HG02623 (cell line): Measurements from ENCODE around the gene LAGE3.

Source experiments
- ATAC-seq: cut with Tn5 transposase; IDR thresholded peaks from one replicate; pipeline ENCODE4 v1.9.1; 2021; ENCODE audit warnings: moderate library complexity; ENCODE audit not compliant: unreplicated experiment

LAGE3 gene

DNA sequence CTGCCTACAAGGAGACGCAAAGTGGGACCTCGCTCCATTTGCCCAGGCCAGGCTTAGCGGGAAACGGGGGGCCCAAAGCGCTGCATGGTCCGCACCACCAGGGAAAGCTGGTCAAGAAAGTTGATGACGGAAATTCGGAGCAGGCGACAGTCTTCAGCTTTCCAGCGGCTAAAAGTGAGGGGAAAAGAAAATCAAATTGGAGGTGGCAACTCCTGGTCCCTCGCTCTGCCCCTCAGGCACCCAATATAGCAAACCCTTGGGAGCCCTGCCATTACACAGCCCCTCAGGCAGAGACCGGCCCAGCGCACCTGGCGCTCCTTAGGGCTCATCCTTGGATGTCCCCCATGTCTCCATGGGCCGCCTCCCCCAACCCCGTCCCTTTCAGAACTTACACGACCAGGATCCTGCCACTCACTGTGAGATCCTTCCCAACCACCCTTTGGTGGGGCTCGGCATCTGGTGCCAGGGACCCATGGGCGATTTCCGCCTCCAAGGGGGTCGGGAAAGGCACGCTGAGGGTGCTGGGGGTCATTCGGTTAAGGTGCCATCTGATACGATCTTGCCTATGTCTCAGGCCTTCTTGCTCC lies 1.1 kb downstream of the LAGE3 start:
- no peak for ATAC-seq

DNA sequence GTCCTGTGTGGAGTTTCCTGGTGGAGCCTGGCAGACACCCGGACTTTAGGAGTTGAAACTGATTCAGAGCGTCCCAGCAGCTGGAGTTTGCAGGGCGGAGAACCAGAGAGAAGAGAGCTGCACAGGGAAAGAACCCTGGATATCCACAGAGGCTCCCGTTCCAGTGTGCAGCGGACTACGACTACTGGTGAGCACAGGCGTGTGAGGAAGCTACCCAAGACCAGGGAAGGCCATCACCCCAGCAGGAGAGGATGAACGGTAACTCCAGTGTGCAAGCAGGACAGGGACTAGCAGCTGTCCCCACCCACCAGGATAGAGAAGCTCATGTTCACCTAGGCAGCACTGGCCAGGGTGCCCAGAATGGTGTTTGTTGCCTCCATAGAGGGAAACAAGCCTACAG lies 2.3 kb downstream of the LAGE3 start:
- no peak for ATAC-seq

DNA sequence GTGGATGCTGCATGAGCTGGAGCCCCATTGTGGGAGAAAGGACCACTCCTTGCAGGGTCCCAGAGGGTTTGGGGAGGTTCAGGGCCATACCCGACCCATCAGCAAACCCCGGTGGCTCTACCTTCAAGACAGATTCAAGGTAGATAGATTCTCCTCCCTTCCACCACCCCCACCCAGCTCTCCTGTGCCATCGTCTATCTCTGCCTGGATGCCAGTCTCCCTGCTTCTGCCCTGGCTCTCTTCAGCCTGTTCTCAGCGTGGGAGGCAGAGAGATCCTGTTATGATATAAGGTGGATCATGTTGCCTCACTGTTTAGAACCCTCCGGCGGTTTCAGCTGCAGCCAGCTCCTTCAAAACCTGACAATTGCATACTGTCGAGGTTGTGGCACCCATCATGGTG lies 5.4 kb downstream of the LAGE3 start:
- no peak for ATAC-seq

DNA sequence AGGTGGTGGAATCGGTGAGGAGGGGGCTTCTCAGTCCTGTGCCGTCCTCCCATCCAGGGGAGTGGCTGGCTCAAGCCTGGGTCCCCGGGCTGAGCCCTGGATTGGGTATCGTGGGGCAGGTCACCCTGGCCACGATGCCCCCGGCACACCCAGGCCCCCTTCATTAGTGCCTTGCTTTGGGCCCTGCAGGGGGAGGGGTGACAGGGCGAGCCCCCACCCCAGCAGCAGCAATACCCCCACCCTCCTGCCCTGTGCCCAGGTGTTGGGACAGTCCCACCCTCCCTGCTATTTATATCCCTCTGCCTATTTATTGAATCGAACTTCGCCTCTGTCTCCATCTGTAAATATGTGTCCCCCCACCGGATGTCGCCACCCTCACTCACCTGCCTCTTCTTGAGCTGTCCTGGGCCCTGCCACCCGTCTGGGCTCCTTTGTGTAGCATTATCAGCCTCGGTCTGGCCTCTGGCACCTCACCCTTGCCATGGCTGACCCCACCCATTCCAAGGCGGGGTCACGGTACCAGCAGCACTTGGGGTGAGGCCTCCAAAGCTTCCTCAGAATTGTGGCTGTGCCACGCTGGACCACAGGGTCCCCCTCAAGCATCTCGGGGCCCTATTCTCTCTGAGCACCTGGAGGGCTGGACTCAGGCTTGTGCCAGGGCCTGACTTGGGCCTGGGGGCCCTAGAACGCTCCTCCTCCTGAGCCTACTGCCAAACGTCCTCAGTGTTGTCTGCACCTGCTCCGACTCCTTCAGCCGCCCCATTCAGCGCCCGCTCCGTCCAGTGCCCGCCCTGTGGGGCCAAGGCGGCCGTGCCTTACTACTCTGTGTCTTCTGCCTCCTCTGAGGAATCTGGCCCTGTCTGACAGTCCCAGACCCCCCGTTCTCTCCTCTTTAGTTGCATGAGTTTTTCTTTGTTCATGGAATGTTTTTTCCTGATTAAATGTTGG lies 6.1 kb downstream of the LAGE3 start:
- ATAC-seq = no peak

DNA sequence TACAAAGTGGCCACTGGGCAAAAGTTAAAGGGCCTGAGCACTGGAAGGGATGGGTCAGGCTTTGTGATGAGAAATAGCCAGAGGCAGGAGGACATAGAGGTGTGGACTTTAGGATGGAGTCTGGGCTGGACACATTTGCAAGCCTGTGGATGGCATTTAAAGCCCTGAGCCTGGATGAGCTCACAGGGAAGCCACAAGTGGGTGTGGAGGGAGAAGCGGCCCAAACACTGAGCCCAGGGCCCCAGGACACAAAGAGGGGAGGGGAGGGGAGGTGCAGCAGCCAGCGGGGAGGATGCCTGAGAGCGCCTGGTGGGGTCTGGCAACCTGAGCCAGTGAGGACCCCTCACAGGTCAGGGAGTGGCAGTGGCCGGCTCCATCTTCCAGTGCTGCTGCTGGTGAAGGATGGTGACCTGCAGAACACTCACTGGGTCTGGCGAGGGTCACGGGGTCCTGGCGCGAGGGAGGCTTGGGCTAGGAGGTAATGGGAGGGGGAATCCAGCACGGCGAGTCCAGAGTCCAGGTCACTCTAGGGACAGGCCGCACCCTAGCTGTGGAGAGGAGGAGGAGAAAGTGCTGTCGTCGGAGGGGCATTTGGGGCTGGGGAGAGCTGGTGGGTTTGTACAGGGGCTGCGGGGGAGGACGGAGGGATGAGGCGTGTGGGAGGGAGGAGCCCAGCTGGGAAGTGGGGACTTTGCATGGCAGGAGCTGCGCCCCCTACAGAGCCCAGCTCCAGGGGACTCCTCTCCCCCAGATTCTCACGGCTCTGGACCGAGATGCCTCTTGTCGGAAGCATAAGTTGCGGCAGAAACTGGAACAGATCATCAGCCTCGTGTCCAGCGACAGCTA lies 7.0 kb downstream of the LAGE3 start:
- ATAC-seq = no peak

DNA sequence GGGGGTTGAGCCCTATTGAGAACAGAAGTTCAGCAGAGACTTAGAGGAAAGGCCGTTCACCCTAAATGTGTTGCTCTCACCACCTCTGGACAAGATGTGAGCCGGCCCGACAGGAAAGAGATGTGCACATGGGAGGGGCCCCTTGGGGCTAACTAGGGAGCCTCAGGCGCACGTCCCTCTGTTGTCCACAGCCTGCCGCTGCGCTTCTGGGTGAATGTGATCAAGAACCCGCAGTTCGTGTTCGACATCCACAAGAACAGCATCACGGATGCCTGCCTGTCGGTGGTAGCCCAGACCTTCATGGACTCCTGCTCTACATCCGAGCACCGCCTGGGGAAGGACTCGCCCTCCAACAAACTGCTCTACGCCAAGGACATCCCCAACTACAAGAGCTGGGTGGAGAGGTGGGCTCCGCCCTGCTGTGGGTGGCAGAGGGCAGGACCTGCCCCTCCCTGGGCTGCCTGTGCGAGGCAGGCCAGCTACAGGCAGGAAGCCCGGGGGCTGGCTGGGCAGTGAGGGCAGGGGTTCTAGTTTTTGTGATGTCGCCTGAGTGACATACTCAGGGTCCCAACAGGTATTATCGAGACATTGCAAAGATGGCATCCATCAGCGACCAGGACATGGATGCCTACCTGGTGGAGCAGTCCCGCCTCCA lies 8.0 kb downstream of the LAGE3 start:
- no peak for ATAC-seq

DNA sequence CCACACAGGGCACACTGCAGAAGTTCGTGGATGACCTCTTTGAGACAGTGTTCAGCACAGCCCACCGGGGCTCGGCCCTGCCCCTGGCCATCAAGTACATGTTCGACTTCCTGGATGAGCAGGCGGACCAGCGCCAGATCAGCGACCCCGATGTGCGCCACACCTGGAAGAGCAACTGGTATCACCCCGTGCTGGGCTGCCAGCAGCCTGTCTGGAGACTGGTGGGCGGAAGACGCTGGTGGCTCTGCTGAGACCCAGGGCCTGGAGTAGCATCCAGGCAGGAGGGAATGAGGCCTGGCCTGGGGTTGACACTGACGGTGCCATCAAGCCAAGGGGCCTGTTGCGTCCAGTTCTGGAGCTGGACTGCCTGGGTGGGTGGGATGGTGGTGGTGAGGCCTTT lies 8.6 kb downstream of the LAGE3 start:
- ATAC-seq = no peak

DNA sequence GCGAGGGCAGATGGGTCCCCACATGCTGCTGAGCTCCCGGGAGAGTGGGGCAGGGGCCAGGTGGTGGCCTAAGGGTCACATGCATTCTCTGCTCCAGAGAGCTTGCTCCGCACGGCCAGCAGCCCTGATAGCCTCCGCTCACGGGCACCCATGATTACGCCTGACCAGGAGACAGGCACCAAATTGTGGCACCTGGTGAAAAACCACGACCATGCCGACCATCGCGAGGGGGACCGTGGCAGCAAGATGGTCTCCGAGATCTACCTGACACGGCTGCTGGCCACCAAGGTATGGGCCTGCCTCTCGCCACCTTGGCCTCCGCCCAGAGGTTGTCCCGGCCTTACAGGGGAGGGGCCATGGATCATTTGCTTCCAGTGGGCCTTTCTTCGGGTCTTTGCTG lies 9.2 kb downstream of the LAGE3 start:
- no peak for ATAC-seq

DNA sequence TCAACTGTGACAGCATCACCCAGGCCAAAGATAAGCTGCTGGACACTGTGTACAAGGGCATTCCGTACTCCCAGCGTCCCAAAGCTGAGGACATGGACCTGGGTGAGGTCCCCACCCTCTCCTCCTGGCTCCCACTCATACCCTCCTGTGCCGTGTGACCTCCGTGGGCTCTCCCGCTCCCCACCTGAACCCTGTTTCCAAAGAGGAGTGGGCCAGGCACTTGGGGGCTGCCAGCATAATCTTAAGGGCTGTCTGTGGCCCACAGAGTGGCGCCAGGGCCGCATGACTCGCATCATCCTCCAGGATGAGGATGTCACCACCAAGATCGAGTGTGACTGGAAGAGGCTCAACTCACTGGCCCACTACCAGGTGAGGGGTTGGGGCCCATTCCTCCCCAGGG lies 10.0 kb downstream of the LAGE3 start:
- ATAC-seq = no peak

DNA sequence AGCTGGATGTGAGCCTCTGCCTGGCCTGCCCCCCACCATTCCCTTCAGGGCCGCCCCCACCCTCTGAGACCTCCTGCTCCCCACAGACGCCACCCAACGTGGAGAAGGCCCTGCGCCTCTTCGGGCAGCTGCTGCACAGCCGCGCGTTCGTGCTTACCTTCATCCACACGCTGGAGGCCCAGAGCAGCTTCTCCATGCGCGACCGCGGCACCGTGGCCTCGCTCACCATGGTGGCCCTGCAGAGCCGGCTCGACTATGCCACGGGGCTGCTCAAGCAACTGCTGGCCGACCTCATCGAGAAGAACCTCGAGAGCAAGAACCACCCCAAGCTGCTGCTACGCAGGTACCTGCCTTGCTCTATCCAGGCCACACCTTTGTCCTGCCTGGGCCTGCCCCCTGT lies 10.9 kb downstream of the LAGE3 start:
- no peak for ATAC-seq

DNA sequence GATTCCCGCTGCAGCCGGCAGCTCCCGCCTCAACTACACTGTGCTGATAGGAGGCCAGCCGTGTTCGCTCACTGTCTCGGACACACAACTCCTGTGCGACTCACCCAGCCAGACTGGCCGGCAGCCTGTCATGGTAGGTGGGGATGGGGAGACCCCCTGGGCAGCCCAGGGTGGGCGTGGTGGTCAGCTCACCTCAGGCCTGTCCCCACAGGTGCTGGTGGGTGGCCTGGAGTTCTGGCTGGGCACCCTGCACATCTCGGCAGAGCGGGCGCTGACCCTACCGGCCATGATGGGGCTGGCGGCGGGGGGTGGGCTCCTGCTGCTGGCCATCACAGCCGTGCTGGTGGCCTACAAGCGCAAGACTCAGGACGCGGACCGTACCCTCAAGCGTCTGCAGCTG lies 11.5 kb downstream of the LAGE3 start:
- ATAC-seq = no peak

DNA sequence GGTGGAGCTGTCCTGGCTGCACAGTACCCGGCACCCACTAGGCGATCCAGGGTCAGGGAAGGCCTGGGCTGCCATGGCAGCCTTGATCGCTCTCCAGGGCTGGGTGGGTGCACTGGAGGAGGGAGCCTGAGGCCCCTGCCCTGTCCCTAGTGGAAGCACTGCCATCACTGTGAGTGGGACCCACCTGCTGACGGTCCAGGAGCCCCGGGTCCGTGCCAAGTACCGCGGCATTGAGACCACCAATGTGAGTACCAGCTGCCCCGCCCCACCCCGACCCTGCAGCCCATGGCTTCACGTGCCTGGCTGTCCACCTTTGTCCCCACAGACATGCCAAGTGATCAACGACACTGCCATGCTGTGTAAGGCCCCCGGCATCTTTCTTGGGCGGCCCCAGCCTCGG lies 12.2 kb downstream of the LAGE3 start:
- ATAC-seq = no peak

DNA sequence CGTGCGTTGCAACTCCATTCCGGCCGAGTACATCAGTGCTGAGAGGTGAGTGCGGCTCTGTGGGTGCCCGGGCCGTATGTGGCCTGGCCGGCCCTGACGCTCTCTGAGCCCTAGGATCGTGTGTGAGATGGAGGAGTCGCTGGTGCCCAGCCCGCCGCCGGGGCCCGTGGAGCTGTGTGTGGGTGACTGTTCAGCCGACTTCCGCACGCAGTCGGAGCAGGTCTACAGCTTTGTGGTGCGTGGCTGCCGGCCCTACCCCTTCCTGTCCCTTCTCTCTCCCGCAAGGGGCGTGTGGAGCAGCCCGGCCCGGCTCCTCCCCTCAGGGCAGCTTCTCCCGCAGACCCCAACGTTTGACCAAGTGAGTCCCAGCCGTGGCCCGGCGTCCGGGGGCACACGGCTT lies 13.0 kb downstream of the LAGE3 start:
- ATAC-seq = no peak

DNA sequence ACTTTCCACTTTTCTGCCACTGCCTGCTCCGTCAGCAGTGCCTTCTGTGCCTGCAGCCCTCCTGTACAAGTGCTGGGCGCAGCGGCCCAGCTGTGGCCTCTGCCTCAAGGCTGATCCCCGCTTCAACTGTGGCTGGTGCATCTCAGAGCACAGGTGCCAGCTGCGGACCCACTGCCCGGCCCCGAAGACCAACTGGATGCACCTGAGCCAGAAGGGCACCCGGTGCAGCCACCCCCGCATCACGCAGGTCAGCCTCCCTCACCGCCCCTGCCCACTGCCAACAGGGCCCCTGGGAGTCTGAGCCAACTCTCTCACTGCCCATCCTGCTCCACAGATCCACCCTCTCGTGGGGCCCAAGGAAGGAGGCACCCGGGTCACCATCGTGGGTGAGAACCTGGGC lies 13.5 kb downstream of the LAGE3 start:
- ATAC-seq = no peak

DNA sequence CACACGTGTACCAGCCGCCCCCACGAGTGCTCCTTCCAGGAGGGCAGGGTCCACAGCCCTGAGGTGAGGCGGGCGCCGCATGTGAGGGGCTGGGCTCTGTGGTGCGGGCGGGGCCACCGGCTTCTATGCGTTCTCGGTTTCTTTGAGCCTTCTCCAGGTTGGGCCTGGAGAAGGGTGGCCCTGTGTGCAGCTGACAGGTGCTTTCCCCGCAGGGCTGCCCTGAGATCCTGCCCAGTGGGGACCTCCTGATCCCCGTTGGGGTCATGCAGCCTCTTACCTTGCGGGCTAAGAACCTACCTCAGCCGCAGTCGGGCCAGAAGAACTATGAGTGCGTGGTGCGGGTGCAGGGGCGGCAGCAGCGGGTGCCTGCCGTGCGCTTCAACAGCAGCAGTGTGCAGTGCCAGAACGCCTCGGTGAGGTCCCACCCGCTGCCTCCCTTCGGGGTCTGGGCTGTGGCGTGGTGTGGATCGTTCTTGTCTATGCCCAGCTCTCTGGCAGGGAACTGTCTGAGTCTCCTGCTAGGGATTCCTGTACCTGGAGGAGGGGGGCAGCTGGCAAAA lies 14.2 kb downstream of the LAGE3 start:
- ATAC-seq = no peak

DNA sequence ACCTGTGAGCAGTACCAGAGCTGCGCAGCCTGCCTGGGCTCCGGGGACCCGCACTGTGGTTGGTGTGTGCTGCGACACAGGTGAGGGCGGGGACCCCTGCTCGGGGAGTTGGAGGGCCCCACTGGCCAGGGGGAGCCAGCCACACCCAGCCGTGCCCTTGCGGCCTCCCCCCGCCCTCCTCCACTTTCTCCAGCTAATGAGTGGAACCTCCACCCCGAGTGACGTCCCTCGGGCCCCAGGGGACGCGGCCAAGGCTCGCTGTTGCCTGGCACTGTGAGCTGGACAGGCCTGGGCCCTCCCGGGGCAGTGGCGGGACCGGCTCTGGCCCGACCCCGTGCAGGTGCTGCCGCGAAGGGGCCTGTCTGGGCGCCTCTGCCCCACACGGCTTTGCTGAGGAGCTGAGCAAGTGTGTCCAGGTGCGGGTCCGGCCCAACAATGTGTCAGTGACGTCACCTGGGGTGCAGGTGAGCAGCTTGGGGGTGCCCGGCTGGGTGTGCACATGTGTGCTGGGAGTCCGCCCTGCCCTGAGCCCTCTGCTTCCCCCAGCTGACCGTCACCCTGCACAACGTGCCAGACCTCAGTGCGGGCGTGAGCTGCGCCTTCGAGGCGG lies 15.4 kb downstream of the LAGE3 start:
- ATAC-seq = no peak

DNA sequence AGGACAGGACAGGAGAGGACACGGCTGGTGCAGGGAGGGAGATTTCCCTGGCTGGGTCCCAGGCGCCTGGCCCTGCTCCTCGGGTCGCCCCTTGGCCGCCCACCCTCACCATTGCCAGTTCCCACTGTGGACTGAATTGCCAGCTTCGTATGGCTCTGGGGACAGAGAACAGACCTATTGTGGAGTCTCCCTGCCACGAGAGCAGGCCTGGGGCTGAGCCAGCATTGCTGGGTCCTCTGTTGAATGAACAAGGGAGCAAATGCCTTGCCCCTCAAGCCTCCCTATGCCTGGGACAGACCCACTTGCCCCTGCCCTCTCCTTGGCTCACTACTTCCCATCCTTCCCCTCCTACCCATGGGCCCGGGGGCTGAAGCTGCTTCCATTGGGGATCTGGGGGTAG lies 16.7 kb downstream of the LAGE3 start:
- ATAC-seq = no peak

DNA sequence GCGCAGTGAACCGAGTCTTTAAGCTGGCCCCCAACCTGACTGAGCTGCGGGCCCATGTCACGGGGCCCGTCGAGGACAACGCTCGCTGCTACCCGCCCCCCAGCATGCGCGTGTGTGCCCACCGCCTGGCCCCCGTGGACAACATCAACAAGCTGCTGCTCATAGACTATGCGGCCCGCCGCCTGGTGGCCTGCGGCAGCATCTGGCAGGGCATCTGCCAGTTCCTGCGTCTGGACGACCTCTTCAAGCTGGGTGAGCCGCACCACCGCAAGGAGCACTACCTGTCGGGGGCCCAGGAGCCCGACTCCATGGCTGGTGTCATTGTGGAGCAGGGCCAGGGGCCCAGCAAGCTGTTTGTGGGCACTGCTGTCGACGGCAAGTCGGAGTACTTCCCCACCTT lies 18.8 kb downstream of the LAGE3 start:
- ATAC-seq = no peak

DNA sequence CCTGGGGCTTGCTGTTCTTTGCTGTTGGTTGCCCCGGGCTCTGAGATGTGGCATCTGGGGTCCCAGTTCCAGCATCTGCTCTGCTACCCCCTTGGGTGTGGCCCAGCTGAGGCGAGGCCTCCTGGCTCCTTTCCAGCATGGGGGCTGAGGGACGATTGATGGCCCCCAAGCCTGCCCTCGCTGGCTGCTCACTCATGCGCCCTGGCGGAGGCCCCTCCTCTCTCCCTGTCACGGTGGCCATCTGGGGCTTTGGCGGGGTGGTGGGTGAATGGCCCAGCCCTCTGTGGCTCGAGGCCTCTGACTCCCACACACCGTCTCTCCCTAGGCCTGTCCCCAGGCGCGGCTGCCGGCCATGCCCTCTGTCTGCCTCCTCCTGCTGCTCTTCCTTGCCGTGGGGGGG lies 19.2 kb downstream of the LAGE3 start:
- ATAC-seq = no peak

DNA sequence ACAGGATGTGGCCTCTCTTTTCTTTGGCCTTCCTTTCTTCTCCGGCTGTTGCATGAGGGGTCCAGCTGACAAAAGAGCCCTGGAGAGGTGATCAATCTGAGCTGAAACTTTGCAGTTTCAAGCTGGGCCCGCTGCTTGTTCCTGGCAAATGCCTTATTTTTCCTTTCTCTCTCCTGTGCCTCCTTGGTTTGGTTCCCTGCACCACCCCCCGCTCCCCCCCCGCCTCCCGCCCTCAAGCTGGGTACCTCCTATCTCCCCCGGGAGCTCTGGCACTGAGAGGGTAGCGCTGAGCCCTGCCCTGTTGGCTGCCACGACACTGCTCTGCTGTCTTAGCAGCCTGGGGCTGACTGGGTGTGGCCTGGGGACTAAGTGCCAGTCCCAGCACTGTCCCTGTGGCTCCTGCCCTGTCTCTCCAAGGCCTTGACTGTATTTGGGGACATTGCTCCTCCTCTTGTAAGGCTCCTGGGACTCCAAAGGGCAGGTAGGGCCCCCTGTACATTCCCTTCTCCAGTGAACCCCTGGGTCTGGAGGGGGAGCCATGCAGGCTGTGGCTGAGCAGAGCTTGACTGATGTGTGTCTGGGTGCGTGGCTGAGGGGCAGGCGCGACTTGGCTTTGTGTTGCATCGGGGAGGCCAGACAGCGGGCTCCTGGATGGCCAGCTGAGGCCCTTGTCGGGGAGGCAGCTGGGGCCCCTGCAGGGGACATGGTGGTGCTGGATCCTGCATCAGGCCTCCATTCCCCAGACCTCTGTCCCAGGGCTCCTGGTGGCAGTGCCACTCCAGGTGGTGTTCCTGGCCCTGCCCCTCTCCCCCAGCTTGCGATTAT lies 19.9 kb downstream of the LAGE3 start:
- no peak for ATAC-seq
